8988T (cell line): Measurements from ENCODE around the gene PLCL2.
A peak's percentile ranks its signal among the peaks of the same experiment; 100 is the strongest.

Experiments used
- DNase-seq: peaks from one replicate; pipeline ENCODE4 v3.0.0; 2011

PLCL2 gene

DNA sequence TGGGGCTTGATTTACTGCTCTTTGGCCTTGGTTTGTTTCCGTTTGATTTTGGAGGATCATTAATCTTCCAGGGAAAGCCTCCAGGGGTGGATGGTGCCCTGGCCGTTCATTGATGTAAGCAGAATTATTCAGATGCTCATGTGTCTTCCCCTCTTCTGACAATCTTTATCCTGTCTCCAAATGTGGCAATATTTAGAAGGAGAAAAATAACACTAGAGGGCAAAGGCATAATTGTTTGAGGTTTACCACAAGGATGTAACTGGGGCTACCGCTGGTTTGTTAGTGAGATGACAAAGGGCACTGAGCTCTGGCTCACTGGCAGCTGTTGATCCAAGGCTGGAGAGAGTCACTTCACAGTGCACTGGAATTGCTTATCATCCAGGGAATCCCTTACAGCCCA is 18.2 kb upstream of the PLCL2 start:
- no peak for DNase-seq

DNA sequence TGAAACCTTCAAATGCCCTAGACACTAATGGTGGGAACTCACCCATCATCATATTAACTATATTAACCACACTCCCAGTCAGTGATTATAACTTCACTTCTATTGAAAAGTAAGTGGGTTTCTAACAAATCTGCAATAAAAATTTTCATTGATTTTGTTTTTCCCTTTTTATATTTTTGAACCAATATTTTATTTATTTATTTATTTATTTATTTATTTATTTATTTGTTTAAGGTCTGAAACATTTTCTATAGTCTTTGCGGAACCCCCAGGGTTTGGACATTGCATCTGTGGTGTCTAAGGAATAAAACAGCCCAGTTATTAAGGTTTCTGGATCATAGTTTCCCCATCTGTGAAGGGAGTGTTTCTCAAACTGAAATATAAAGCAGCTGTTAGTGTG is 16.2 kb upstream of the PLCL2 start:
- DNase-seq = no peak

DNA sequence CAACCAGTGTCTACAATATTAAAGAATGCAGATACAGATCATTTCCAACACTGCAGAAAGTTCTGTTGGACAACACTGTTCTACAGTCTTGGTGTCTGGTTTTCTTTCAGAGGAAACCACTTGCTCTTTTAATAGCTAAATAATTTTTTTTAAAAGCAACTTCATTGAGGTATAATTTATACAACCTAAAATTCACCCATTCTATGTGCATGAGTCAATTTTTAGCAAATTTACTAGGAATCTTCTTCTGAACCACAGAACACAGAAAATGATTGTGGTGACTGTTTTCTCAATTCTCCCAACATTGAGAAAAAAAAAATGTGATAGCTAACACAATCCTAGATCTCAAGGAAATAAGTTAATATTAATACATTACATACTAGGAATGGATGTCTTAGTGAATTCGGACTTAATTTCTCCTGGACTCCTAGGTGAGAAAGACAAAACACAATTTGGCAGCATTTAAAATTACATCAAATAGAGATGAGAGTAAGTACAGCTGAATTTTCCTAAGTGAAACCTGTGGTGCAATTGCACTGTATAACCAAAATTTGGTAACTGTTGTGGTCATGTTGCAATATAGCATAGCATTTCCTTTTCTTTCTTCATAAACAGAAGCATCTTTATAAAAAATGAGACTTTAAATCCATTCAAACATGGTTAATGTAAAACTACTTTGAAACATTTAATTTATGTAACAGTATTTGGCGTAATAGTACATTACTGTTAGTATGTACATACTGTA is 15.3 kb upstream of the PLCL2 start:
- no peak for DNase-seq

DNA sequence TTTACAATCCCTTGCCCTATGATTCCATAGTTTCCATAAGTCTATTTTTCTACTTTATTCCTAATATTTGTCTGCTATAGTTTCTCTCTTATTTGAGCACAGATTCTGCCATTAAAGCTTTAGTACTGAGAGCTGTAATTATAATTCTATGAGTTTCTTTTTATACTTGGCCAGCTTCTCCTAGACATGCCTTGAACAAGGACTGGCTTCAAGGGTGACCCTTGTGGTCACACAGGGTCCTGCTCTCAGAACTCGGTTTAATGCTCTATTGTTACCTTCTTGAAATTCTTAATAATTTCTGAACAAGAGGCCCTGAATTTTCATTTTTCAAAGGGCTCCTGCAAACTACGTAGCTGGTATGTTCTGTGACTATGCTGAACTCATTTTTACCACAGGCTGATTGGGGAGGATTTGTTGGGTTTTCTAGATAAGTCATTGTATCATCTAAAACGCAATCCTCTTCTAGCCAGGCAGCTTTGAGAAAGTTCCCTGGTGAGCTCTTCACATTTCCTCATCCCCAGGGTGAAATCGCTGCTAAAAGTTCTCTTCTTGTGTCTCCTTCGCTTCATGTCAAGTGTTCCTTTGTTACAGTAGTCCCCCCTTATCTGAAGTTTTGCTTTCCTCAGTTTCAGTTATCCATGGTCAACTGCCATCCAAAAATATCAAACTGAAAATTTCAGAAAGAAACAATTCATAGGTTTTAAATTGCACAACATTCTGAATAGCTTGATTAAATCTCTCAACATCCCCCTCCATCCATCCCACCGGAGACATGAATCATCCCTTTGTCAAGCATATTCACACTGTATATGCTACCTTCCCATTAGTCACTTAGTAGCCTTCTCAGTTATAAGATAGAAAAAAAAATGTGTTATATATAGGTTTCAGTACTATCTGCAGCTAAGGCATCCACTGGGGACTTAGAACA is 12.6 kb upstream of the PLCL2 start:
- no peak for DNase-seq

DNA sequence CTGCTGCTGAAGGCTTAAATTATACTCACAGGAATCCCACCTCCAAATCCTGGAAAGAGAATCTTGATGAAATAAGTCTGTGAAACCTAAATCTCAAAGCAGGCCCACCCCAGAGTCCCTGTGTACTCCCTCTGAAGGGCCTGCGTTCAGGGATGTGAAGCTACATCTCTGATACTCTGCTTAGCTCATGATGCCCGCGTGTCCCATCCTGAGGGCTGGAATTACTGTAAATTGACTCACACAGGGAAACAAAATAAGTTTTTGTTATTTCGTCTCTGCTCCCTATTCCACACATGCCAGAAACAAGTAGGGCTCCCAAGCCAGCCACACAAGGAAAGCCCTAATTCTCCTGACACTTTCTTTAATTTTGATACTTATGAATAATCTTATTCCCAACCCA is 10.9 kb upstream of the PLCL2 start:
- no peak for DNase-seq

DNA sequence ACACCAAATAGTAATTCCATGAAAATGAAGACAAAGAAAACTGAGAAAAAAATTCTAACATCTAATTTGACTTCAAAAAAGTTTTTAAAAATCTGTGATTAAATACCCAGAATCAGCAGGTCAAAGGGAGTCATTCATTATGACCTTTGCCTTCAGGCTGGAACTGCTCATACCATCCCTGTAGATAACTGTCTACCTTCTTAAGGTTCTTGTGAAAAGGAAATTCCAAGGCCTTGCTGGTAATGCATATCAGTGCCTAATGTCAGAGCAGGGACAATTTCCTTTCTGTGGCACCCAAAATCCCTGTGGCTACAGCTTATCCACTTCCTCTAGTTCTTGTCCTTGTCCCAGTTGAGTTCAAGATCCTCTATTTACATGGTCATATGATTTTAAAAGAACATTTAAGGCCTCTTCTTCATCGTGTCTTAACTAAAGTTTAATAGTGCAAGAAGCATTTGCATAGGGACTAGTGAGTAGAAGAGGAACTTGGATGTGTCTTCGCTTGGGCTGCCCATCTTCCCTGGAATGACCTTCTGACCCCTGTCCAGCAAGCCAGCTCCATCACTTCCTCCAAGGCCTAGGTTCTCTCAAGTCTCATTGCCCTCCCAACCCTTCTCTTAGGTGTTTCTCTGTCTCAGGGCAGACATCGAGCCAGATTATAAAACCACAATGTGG is 8.7 kb upstream of the PLCL2 start:
- no peak for DNase-seq

DNA sequence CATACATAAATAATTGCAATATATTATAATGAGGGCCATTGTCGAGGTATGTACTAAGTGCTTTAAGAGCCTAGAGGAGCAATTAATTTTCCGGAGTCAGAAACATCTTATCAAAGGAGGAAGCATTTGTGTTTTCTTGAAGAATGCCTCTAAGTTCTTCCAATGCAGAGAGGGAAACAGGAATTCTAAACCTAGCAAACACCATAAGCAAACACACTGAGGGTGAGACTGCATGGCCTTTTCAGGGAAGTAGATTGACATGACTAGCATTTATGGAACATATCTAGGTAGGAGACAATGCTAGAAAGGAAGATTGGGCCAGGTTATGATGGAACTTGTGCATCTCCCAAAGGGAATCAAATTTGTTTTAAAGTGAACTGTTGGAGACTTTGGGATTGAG is 7.2 kb upstream of the PLCL2 start:
- DNase-seq = no peak

DNA sequence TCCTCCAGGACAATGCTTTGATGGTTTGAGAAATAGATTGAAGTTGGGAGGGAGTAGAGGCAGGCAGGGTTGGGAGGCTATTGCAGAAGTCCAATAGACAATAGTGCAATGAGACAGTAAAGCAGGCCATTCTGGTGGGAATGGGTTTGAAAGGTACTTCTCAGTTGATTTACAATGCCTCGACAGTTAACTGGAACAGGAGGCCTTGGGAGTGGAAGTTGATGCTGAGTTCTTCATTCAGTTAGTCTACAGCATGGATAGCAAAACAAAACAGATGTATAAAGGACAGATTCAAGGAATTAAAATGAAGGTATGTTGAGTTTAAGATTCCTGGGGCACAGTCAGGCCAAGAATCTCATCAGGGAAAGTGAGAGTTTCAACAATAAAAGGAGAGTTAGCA is 6.8 kb upstream of the PLCL2 start:
- DNase-seq = no peak

DNA sequence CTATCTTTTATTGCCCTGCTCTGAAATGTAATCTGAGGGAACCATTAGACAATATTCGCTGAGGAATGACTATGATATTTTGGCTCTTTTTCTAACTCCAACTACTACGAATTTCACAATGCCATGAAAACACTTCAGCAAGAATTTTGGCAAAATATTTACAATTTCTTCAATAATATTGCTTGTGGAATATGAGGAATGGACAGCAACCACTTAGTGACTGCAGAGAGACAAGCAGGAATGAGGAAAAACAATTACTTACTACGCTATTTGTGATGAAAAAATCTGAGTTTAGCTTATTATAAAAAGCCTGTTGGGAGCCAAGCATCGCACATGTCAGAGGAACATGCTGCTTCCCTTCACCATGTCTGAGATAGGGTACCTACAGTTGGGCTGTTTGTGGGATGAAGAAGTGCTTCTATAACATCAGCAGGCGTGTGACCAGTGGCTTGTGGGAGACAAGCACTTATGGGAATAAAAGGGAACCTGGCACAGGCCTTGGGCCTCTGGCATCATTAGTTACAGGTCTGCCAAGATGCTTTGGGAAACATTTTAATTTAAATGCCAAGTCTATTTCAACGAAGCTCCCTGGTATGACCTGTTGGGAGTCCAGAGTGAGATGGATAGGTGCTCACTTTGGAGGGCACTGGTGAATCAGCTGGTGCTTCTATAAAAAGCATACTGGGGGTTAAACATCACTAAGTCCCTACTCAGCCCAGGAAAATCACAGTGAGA is 2.7 kb upstream of the PLCL2 start:
- no peak for DNase-seq

DNA sequence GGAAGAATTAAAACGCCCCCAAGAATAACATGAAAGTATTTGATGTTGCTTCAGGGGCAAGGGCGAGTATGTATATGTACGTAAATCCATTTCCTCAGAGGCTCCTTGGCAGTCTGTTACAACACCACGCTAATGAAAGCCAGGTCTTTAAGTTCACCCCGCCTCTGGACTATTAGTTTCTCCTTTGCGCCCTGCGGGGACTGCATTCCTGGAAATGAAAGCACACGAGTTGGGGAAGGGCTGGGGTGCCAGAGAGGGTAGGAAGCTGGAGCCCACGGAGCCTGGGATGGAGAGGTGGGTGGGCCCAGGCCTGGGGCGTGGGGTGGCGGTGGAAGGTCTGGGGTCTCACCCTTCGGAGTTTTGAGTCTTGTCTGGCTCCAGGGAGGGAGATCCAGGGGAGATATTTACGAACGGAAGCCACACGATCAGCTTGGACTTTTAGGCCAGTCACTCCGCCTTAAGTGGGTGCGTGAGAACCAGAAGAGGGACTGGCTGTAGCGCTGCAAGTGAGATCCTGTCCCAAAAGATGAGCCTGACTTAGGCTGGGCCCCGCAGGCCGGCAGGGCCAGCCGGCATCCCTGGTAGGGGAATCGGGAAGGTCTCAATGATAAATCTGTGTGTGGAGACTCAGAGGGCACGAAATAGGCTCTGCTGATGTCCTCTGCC is 1.6 kb upstream of the PLCL2 start:
- DNase-seq = no peak

DNA sequence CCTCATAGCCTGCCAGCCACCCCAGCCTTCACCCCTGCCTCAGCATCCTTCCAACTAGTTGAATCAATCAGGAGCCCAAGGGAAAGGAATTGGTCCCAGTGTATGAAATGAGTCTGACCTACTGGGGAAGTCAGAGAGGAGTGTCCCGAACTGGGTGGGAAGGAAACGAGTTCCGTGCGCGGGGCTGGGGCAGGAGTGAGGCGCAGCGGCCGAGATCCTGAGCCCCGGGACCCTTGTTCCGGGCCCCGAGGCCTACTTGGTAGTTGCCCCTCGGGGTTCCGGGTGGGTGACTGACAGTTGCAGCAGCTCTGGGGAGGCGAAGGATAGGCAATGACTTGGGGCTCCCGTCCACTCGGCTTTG is 1.1 kb upstream of the PLCL2 start:
- no peak for DNase-seq

DNA sequence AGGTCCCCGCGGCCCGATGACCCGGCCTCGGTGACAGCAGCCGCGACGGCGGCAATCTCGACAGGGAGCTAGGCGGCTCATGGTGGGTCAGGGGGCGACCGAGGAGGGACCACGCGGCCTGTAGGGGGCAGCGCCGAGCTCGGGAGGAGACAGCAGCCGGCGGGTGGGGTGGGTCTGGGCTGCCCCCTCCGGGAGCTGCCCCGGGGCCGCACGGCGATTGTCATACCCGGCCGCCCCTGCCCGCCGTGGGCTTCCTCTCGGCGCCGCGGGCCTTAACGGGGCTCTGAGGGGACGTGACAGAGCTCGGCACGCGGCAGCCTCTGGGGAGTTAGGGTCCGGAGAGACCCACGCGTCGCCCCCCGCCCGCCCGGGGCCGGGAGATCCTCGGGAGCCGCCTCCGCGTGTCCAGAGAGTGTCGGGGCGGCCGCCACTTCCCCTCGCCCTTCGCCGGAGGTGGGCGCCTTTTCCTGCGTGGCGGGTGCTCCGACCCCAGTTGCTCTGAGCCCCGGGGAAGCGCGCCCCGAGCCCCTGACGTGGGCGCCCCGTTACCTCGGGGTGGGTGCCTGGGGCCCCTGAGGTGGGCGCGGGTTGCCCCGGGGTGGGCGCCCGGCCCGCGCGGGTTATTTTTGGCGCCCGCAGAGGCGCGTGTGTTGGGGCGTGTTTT is 539 bp upstream of the PLCL2 start:
- peak; percentile 99 for DNase-seq

DNA sequence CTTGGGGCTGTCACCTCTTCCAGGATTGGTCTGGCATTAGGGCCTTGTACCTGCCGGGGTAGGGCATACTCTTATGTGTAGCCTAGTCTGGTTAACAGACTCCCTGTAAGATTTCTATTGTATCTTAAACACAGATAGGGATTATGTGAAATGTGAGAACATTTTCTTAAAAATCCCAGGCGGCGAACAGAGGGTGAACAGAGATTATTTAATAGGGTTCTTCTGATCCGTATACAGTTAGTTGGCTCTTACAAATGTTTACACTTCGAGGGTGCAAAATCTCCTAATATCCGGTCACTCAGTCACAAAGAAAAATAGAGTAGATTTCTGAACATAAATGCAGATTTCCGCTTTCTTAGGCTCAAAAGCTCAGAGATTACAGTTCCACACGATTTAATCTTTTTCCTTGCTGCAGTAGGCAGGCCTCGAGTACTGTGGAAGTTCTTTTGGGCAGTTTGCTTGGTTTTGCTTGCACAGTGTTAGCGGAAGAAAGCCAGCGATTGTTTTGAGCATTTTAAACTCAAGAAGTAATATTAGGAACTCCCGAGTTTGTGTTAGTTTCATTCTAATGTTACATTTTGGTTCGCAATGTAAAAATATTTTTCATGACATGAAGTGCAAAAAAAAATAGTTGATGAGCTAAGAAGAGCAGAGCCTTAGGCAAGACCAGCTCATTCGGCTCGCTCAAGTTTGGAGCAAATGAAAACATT is 993 bp downstream of the PLCL2 start:
- DNase-seq = no peak

DNA sequence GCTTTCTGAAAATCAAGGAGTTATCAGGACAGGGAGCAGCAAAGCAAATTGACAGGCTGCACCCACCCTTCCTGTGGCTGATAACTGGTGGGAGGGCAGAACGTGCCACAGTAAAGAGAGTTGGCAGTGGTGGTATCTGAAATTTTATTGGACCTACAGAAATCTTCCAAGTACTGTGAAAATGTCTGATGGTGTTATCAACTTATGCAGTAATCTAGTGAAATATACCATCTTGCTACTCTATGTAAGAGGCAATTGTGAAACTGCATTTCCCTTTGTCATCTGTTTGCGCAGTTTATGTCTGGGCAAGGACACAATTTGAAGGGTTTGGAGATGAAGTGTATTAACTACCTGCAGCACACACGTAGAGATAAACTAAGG is 1.5 kb downstream of the PLCL2 start:
- no peak for DNase-seq

DNA sequence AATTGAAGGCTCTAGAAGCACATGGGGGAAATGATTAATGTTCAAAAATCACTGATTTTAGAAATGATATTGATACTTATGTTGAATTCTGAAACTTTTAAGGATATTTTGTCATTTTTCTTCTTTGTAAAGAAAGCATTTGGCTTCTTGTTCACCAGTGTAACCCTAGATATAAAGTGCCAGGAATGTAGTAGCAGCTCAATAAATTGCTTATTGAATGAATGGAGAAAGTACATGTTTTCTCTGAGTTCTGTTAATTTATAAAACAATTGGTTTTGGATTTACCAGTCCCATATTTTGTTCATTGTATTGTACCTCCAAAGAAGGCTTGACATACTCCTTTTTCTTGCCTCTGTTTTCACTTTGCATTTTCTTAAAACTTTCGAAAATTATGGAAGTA is 2.4 kb downstream of the PLCL2 start:
- no peak for DNase-seq

DNA sequence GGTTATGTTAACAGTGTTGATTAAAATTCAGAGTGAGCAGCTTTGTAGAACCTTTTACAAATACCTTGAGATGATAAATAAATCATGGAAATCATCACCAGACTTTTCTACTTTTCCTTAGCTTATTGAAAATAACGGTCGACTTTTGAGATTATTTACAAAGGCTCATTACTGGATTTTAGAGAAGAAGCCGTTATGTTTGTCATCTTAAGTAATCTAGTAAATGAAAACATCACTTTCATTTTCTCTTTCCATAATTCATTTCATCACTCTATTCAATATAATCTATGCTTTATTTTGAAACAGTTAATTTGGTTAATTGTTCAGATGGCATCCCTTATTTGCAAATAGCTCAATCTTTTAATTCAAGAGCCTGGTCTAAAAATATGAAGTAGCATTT is 3.6 kb downstream of the PLCL2 start:
- no peak for DNase-seq

DNA sequence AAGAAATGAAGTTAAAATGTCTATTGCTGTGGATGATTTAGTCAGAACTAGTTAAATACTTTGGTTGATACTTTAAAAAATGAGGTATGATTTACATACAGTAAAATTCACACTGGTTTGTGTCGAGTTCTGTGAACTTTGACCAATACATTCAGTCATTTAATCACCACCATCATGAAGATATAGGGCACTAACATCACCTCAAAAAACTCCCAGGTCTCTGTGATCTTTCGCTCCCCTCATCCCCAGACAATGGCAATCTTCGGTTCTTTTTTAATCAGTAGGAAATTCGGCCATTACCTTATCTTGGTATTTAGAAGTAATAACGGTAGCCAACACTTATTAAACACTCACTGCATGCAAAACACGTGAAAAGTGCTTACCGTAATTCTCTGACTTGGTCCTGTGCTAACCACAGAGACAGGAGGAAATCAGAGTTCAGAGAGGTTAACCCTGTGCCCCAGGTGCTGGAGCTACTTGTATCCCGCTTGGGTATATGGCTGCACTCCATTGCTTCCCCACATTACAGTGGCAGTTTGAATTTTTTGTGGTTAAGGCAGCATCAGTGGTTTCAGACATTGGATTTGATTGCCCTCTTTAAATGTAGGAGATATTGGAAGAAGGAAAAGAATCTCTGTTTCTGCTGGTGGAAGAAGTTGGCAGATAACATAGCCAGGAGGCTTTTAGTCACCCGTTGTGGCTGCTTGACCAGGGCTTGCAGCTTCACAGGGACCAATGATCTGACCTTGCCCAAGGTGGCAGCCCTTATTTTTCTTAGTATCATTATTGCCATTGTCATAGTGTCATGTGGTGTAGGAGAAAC is 4.2 kb downstream of the PLCL2 start:
- no peak for DNase-seq

DNA sequence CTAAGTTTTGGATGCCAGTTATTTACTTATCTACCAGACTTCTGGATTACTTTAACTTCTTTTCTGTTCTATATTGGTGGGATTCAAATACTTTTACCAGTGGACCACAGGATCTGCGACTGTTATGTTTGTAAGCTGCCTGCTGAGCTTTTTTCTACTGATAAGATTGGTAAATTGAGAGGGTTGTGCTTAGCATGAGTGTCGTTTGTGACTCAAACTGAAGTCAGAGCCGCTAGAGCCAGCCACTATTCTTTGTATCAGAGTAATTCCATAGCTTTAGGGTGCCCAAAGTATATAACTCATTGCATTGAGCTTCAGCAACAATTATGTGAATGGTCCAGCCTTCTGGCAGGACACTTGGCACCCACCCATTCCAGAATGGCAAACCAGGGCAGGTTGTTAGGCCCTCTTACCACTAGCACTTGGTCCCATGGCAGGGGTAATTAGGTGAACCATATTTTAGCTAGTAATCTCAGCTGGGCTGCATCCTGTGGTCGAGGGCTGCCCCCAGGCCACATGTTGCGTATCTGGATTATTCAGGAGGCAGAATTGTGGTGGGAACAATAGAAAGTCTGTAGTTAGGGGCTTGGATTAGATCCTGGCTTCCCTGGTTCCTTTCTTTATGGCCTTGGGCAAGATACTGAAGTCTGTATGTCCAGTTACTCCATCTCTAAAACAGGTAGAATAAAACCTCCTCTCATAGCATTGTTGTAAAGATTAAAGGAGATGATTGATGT is 6.0 kb downstream of the PLCL2 start:
- DNase-seq = no peak

DNA sequence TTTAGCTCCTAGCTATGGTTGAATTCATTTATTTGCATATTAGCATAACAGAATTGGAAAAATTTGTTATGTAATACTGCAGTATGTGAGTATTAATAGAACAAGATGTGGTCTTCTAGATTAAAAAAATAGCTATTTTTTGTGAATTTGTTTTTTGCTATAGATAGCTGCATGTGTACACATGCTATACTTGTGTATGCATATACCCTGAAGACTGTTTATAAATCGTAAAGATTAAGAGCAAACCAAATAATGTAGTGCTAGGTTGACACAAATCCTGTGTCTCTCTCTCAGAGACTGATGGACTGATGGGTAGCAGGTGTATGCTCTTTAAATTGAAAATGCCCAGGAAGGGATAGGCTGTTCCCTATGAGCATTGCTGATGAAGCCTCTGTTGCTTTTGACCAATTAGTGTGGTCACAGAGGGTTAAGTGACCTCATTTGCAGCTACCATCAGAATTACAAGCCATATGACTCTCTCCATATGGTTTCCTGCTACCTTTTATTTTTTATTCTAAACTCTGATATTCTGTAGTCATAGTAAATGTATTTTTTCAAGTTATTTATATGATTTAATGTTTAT is 9.0 kb downstream of the PLCL2 start:
- no peak for DNase-seq
